Keratinocyte (primary cell): ENCODE results near the gene FEZF2. TPM values are rescaled to one million over a fixed set of nuclear protein-coding genes. Genes with fewer than 3 reads are reported as not detected.

Experiments used
- DNase-seq: peaks from one replicate; pipeline ENCODE4 v3.0.0-alpha.2; 2011; ENCODE audit warnings: low read depth, missing footprints, low spot score
- FAIRE-seq: peaks from 2 replicates; lab custom pipeline; 2011; peaks lifted over from hg19 to GRCh38; lab: Jason Lieb, UNC
- H2AFZ ChIP-seq: 2 replicates; pipeline ENCODE4 v1.6.0; 2012; ENCODE audit warnings: low read length, control low read depth, inconsistent platforms; ENCODE audit not compliant: control insufficient read depth
- H3K27ac ChIP-seq: 2 replicates; pipeline ENCODE4 v1.5.1; 2011; ENCODE audit warnings: low read length; ENCODE audit not compliant: control insufficient read depth, insufficient read depth
- H3K27me3 ChIP-seq: 3 replicates; pipeline ENCODE4 v1.6.0; 2011; ENCODE audit warnings: low read length; ENCODE audit not compliant: control insufficient read depth, insufficient read depth; ENCODE audit errors: extremely low read depth
- H3K36me3 ChIP-seq, 2 experiments: 2 replicates in 1 of 2; 3 replicates in 1 of 2; pipeline ENCODE4 v1.5.1; 2011; ENCODE audit warnings: low read length in 2 of 2, mild to moderate bottlenecking in 1 of 2; ENCODE audit not compliant: control insufficient read depth in 2 of 2, insufficient read depth in 2 of 2; ENCODE audit errors: extremely low read depth in 1 of 2
- H3K4me1 ChIP-seq: 3 replicates; pipeline ENCODE4 v1.5.1; 2011; ENCODE audit warnings: low read length; ENCODE audit not compliant: control insufficient read depth, insufficient read depth; ENCODE audit errors: extremely low read depth
- H3K4me2 ChIP-seq: 3 replicates; pipeline ENCODE4 v1.6.0; 2011; ENCODE audit warnings: low read depth, low read length; ENCODE audit not compliant: control insufficient read depth, insufficient read depth; ENCODE audit errors: extremely low read depth
- H3K4me3 ChIP-seq, 3 experiments: fragments of 200-600 bp in 1 of 3; sonication (generic) in 1 of 3; 2 replicates in 2 of 3; 3 replicates in 1 of 3; pipeline ENCODE4 v1.5.1; 2011 to 2016; ENCODE audit warnings: low read length in 3 of 3, mild to moderate bottlenecking in 3 of 3, control low read depth in 2 of 3, inconsistent platforms in 1 of 3, low read depth in 1 of 3, mixed read lengths in 1 of 3, mixed run types in 1 of 3, moderate library complexity in 1 of 3; ENCODE audit not compliant: control insufficient read depth in 2 of 3, insufficient read depth in 2 of 3; ENCODE audit errors: extremely low read depth in 1 of 3
- H3K79me2 ChIP-seq: 2 replicates; pipeline ENCODE4 v1.6.0; 2012; ENCODE audit warnings: low read length; ENCODE audit not compliant: control insufficient read depth, insufficient read depth
- H3K9ac ChIP-seq: 3 replicates; pipeline ENCODE4 v1.6.0; 2011; ENCODE audit warnings: low read length; ENCODE audit not compliant: control insufficient read depth, insufficient read depth; ENCODE audit errors: extremely low read depth
- H3K9me1 ChIP-seq: 3 replicates; pipeline ENCODE4 v1.6.0; 2011; ENCODE audit warnings: low read length; ENCODE audit not compliant: control insufficient read depth, insufficient read depth; ENCODE audit errors: extremely low read depth
- H3K9me3 ChIP-seq: 2 replicates; pipeline ENCODE4 v1.5.1; 2012; ENCODE audit warnings: low read depth, low read length; ENCODE audit not compliant: control insufficient read depth
- H4K20me1 ChIP-seq: 3 replicates; pipeline ENCODE4 v1.6.0; 2011; ENCODE audit warnings: low read length; ENCODE audit not compliant: control insufficient read depth, insufficient read depth; ENCODE audit errors: extremely low read depth
- CTCF ChIP-seq, 3 experiments: IDR thresholded peaks in 1 of 3; conservative IDR thresholded peaks in 1 of 3; optimal IDR thresholded peaks in 1 of 3; 2 replicates in 2 of 3; 3 replicates in 1 of 3; pipeline versions ENCODE3 to v1.5.1; 2011; ENCODE audit warnings: low read length in 3 of 3, mild to moderate bottlenecking in 3 of 3, moderate library complexity in 2 of 3, control low read depth in 1 of 3, inconsistent platforms in 1 of 3; ENCODE audit not compliant: insufficient read depth in 2 of 3; ENCODE audit errors: extremely low read depth in 1 of 3
- EZH2 ChIP-seq: IDR thresholded peaks from one replicate; pipeline ENCODE4 v1.6.1; 2012; ENCODE audit warnings: inconsistent platforms, mild to moderate bottlenecking, low read length, moderate library complexity
- dilution Hi-C: fragments of 300-500 bp; cut with MboI; formaldehyde crosslinking; loops from one replicate; pipeline ENCODE4 v1.7.0; 2020; ENCODE audit warnings: low sequenced_read_pairs; ENCODE audit not compliant: extremely low pct_ligation_motif_present
- polyA plus RNA-seq, 5 experiments: library from polyadenylated mRNA; depleted of rRNA in 3 of 5; stranded (reverse) in 3 of 5; stranded (forward) in 1 of 5; unstranded in 1 of 5; fragments of >200 nt; gene quantifications; 1 replicate in 1 of 5; 2 replicates in 3 of 5; 3 replicates in 1 of 5; pipeline versions ENCODE4 v1.2.1 to v1.2.3, GENCODE V29; 2011 to 2012; ENCODE audit warnings: missing spikeins in 2 of 5, low read depth in 1 of 5, low replicate concordance in 1 of 5

FEZF2 gene
- polyA plus RNA-seq, 1 donor (not counting 4 experiments of a cell fraction or from before 2014, with no cell fraction given): not detected

- Histone ChIP-seq H3K4me3 (no peak overlapping the region), H4K20me1 (no peaks in the 10 kb centered on the region), H3K9me3 (no peaks in the 10 kb centered on the region), H3K9ac (no peak overlapping the region), H2AFZ (no peak overlapping the region), H3K4me2 (no peak overlapping the region), H3K27me3 (no peaks in the 10 kb centered on the region), H3K9me1 (no peaks in the 10 kb centered on the region), H3K27ac (no peak overlapping the region), H3K4me1 (no peaks in the 10 kb centered on the region), H3K79me2 (no peaks in the 10 kb centered on the region), H3K36me3 (no peaks in the 10 kb centered on the region)
- DNase-seq (no peak), FAIRE-seq (no peak)
- TF ChIP-seq EZH2: no peak
- TF ChIP-seq CTCF (optimal IDR thresholded peaks at IDR 0.05 in 1 of 3, IDR thresholded peaks at IDR 0.05 in 1 of 3, conservative IDR thresholded peaks at IDR 0.05 in 1 of 3; ENCODE audit: extremely low read depth in 1 of 3, insufficient read depth in 2 of 3, low read length in 3 of 3): no peak
- dilution Hi-C loops: no loop called here
Observed at GRCh38 chr3:62332017-62332416, 41.3 kb downstream of the FEZF2 start.

- Histone ChIP-seq H3K4me1 (no peaks in the 10 kb centered on the region), H3K9ac (no peak overlapping the region), H3K4me3 (no peak overlapping the region), H3K36me3 (no peaks in the 10 kb centered on the region), H4K20me1 (no peaks in the 10 kb centered on the region), H3K9me1 (no peaks in the 10 kb centered on the region), H3K4me2 (no peak overlapping the region), H3K79me2 (no peaks in the 10 kb centered on the region), H3K27ac (no peak overlapping the region), H3K27me3 (no peaks in the 10 kb centered on the region), H3K9me3 (no peaks in the 10 kb centered on the region), H2AFZ (no peak overlapping the region)
- no peak for FAIRE-seq
- dilution Hi-C loops: no loop called here
- TF ChIP-seq CTCF (optimal IDR thresholded peaks at IDR 0.05 in 1 of 3, IDR thresholded peaks at IDR 0.05 in 1 of 3, conservative IDR thresholded peaks at IDR 0.05 in 1 of 3; ENCODE audit: extremely low read depth in 1 of 3, insufficient read depth in 2 of 3, low read length in 3 of 3) (no peak), EZH2 (no peak)
- no peak for DNase-seq
Observed at GRCh38 chr3:62329971-62330370, 43.4 kb downstream of the FEZF2 start.
